ENCODE results near the gene CTNND2.

The CTNND2 gene

DNA sequence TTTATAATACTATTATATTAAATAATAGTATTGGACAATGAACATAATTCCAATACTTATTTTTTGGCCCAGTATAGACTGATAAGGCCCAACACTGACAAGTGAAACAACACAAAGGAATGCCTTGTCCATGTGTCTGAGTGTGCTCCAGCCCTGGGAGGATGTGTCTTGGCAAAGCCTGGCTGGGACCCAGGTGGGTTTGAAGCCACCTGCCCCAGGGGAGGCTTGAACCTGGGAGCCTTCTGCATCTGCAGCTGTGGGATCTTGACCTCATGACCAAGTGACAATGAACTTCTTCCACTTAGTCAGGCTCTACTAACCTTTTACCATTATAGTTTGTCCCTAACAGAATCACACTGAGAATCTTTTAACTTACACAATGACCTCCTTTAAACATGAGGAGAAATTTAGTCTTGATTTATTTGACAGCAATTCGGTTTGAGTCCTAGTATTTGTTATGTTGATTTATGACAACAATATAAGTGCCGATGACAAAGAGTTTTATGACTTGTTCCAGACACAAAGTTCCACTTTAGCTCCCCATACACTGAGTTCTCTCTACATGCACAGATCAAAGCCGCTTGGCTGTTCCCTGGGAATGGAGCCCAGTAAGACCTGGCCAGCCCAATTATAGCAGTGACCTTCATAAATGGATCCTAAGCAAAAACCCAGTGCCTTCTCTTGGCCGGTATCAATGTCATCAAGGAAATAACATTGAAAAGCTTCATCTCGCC is 294.5 kb downstream of the CTNND2 start:
- H3K4me3 ChIP-seq (replicated peaks; ENCODE audit: low read depth, low read length): no peak overlapping the region
- DNase-seq (ENCODE audit: low read depth): no peak
- no peak for TF ChIP-seq CTCF (IDR thresholded peaks at IDR 0.05; ENCODE audit: low read length, missing control alignments)

DNA sequence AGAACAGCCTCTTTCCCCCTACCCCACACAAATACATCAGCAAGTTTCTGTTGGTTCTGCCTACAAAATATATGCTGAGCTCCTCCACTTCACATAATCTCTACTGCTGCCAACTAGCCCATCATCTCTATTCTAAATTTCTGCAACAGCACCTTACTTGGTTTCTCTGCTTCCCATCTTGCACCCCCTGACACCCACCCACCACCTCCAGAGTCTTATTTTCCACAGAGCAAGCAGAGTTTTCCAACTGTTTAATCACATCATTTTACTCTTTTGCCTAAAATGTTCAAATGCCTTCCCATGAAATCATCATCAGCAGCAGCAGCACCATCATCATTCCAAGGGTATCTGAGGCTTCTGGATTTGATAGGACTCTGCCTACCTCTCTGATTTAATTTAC is 295.7 kb downstream of the CTNND2 start:
- no peak overlapping the region for H3K4me3 ChIP-seq (replicated peaks; ENCODE audit: low read depth, low read length)
- no peak for TF ChIP-seq CTCF (IDR thresholded peaks at IDR 0.05; ENCODE audit: low read length, missing control alignments)
- no peak for DNase-seq (ENCODE audit: low read depth)

- H3K4me3 ChIP-seq (replicated peaks; ENCODE audit: low read depth, low read length): no peak overlapping the region
- no peak for TF ChIP-seq CTCF (IDR thresholded peaks at IDR 0.05; ENCODE audit: low read length, missing control alignments)
- DNase-seq (ENCODE audit: low read depth): no peak
These were observed 296.2 kb downstream of the CTNND2 start for GRCh38 chr5:11607944-11608483.

DNA sequence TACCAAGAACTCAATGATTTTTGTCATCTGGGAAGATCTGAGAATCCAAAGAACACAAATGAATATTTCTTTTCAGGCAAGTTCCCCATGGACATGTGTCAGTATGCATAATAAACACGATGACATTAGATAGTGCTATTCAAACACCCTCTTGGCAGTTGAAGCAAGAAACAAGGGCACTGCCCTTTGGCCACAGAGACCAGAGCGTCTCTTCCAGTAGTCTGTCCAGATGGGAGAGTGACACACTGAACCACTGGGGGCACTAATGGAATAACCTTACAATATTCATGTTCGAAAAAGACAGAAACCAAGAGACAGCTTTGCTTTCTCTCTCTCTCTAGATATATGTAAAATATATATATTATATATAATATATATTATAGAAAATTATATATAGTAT is 301.9 kb downstream of the CTNND2 start:
- DNase-seq (ENCODE audit: low read depth): no peak

DNA sequence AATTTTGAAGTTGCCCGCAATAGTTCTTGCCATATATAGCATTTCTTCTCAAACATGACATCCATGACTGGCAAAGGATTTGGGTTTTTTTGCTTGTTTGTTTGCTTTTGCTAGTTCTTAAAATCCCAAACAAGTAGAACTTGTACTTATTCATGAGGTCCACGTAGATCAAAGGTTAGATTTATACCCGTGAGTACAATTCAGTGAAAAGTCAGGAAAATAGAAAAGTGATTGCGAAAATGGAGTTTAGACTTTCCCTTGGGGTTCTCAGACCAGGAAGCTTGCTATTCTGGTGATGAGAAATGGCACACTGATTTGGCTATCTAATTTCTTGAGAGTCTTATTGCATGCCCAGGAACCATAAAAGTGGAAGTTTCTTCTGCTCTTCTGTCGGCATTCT is 304.7 kb downstream of the CTNND2 start:
- H3K4me3 ChIP-seq (replicated peaks; ENCODE audit: low read depth, low read length): no peak overlapping the region
- no peak for TF ChIP-seq CTCF (IDR thresholded peaks at IDR 0.05; ENCODE audit: low read length, missing control alignments)
- DNase-seq (ENCODE audit: low read depth): no peak

More for the DNA sequence above, 301.9 kb downstream of the CTNND2 start:
- TF ChIP-seq CTCF (IDR thresholded peaks at IDR 0.05; ENCODE audit: low read length, missing control alignments): no peak
- no peak overlapping the region for H3K4me3 ChIP-seq (replicated peaks; ENCODE audit: low read depth, low read length)

DNA sequence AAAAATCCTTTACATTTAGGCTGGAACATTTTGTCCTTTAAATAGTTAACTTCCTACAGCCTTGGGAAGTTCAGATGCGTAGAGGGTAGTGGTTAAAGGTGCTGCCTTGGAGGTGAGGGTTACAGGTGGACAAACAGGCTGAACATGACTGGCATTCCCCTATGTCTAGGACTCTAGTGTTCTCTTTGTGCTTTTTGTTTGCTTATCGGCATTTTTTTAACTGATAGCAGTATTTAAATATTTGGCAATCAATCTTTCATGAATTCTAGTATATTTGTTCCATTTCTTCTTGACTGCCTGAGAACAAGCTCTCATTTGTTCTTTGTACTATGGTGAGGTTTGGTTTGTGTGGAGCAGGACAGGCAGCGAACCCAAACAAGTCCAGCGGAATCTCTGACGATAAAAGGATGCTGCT is 307.6 kb downstream of the CTNND2 start:
- no peak overlapping the region for H3K4me3 ChIP-seq (replicated peaks; ENCODE audit: low read depth, low read length)
- TF ChIP-seq CTCF (IDR thresholded peaks at IDR 0.05; ENCODE audit: low read length, missing control alignments): no peak
- DNase-seq (ENCODE audit: low read depth): no peak

GRCh38 chr5:11596185-11596584 is 308.1 kb downstream of the CTNND2 start:
- DNase-seq (ENCODE audit: low read depth): no peak
- H3K4me3 ChIP-seq (replicated peaks; ENCODE audit: low read depth, low read length): no peak overlapping the region
- TF ChIP-seq CTCF (IDR thresholded peaks at IDR 0.05; ENCODE audit: low read length, missing control alignments): no peak
